GM21423 (cell line): Measurements from ENCODE around the gene ATP9B.

Experiments
- ATAC-seq: cut with Tn5 transposase; IDR thresholded peaks from one replicate; pipeline ENCODE4 v1.9.1; 2021; ENCODE audit warnings: mild to moderate bottlenecking, moderate library complexity; ENCODE audit not compliant: unreplicated experiment

ATP9B gene

DNA sequence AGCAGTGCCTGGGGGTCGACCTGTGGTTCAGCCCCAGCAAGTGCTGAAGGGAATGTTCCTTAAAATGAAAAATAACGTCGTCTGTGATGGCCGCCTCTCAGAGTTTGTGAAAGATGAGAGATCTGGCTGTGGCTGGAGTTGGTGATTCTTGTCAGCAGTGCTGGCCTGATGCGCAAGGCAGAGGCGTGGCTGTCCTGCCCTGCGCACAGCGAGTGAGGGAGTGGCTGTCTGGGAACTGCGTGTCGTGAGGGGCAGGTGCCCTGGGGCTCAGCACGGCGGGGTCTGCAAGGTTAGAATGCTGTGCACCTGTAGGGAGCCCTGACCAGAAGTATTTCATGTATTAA, 335.3 kb downstream of the ATP9B start:
- no peak for ATAC-seq

GRCh38 chr18:79405019-79405780, 336.0 kb downstream of the ATP9B start:
- no peak for ATAC-seq

GRCh38 chr18:79405781-79406575, 336.8 kb downstream of the ATP9B start:
- ATAC-seq: peak; percentile 80

GRCh38 chr18:79406708-79407107, 337.5 kb downstream of the ATP9B start:
- no peak for ATAC-seq

- no peak for ATAC-seq
These were observed 340.1 kb downstream of the ATP9B start for GRCh38 chr18:79409313-79409712.

- no peak for ATAC-seq
These were observed 341.0 kb downstream of the ATP9B start for GRCh38 chr18:79410171-79410641.

- ATAC-seq: no peak
These were observed 341.8 kb downstream of the ATP9B start for GRCh38 chr18:79410731-79411613.

- no peak for ATAC-seq
These were observed 342.7 kb downstream of the ATP9B start for GRCh38 chr18:79411614-79412526.

DNA sequence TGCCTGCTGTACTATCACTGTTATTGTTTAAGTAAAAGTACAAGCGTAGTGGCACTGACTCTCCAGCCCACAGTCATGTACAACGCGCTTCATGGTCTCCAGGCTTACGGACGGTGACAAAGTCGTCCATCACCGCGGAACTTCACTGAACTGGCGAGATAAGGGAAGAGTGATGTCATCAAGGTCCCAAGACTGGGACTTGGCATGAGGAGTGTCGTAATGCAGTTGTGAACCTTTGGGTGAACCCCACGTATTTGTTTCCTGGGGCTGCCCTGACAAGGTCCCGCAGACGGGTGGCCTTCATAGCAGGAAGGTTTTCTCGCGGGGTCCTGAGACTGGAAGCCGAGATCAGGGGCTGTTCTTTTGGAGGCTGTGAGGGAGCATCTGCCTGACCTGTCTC, 343.8 kb downstream of the ATP9B start:
- ATAC-seq: no peak

- no peak for ATAC-seq
These were observed 344.2 kb downstream of the ATP9B start for GRCh38 chr18:79413426-79413825.

DNA sequence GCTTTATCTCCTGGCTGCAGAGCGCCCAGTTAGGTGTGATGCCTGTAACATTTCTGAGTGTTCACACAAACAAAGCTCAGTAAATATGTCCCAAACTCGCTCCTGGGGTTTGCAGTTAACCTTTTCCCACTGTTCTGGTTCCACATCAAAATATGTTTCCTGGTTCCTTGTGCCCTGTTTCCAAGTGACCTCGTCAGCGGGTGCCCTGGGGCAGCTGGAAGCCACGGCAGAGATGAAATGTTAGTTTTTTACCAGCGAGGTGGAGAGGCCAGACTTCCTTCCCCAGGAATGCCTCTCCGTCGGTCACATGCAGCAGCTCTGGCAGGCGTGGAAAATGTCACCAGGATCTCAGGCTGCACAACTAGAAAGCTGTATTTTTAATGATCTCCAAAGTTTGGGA, 344.7 kb downstream of the ATP9B start:
- ATAC-seq: no peak

DNA sequence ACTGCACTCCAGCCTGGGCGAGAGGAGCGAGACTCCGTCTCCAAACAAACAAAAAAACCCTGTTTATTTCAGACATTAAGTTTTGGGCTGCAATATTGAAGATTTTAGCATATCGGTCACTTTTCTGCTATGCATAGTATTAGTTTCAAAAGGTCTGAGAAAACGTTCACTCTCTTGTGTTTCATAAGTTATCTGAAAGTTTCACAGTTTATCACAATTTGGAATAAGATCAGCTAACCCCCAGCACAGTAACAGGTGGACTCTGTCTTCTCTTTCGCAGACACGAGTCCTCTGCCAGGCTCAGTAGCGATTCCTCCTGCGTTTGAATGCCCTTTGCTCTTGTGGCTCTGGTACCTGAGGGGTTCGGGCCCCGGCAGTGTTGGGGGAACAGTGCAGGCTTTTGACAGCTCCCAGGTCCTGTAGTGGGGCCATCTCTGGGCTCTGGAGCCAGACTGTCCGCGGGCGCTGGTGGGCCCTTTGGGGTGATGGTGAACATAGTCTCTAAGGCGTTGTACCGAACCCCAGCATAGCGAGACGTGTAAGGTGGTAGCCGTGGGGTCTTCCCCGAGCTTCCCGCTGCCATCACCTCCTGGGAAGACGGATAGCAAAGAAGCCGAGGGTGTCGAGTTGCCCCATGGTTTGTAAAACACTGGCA, 347.0 kb downstream of the ATP9B start:
- ATAC-seq: no peak

DNA sequence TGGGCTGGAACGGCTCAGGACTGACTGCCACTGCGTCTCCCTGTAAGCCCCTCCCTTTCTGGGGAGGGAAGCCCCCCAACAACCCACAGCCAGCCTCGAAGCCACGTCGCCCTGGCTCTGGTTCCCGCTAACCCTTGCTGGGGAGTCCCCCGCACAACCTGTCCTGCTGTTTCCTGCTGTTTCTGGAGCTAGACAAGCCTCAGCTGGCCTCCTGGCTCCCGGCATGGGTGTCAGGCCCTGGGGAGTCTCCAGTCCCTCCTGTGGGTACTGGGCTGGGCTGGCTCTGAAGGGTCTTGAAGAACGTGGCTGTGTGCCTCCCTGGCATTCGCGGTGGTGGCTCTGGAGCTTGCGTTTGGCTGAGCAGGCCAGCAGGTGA, 347.5 kb downstream of the ATP9B start:
- ATAC-seq: no peak

DNA sequence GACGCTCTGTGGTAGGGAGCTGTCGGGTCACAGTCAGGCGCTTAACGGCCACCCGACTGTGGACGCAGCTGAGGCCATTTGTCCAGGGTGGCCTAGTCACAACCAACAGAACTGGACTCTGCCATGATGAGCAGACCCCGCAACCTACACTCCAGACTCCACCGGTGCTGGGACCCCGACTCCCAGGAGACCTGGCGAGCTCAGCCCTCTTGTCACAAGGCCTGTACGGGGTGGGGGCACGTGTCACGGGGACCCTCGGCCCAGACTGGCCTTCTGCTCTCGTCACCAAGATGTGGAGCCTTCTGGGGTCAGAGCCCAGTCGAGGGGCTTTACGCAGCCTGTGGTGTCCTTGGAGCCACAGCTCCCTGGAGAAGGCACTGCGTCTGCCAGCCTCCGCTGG, 349.0 kb downstream of the ATP9B start:
- ATAC-seq: no peak

DNA sequence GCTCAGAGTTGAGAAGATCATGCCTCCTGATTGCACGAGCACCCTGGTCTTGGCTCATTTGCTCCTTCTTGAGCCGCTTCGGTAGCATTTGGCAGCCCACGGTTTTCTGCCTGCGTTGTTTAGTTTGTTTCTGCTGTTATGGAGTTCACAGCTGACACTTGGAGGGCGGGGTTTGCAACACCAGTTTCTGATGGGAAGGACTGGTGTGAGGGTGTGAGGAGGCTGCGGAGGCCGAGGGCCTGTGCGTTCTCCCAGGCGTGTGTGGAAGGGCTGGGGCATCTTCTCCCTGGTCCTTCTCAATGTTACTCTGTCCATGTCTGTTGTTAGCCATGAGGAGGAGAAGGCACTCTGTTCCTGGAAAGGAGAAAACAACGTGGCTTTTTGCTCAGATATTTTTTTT, 349.4 kb downstream of the ATP9B start:
- no peak for ATAC-seq

GRCh38 chr18:79420033-79420745, 351.0 kb downstream of the ATP9B start:
- no peak for ATAC-seq

- no peak for ATAC-seq
These were observed 352.2 kb downstream of the ATP9B start for GRCh38 chr18:79421275-79421857.

GRCh38 chr18:79422022-79422782, 353.0 kb downstream of the ATP9B start:
- ATAC-seq: no peak
